GM19468 (cell line): ENCODE measurements around the gene ARL15.

Experiments
- ATAC-seq: cut with Tn5 transposase; IDR thresholded peaks from one replicate; pipeline ENCODE4 v1.9.1; 2021; ENCODE audit warnings: mild to moderate bottlenecking, moderate library complexity, moderate number of reproducible peaks; ENCODE audit not compliant: unreplicated experiment; ENCODE audit errors: extremely low read depth

Gene ARL15

GRCh38 chr5:54254482-54255198 lies 55.7 kb downstream of the ARL15 start:
- ATAC-seq = no peak

DNA sequence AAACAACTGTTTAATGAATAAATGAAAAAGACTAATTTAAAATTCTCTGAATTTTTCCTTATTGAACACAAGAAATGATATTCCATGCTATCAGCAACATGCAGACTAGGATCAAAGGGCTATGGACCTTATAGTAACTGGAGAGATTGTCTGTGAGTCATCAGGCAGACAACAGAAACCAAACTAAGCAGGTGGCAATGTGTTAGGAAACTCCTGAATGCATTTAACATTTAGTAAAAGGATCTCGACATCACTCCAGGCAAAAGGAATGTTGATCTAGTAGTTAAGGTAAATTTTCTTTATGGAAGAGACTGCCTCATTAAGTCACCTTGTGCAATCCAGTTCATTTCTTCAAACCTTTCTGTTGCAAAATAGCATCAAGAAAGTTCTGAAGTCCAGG lies 58.4 kb downstream of the ARL15 start:
- no peak for ATAC-seq

DNA sequence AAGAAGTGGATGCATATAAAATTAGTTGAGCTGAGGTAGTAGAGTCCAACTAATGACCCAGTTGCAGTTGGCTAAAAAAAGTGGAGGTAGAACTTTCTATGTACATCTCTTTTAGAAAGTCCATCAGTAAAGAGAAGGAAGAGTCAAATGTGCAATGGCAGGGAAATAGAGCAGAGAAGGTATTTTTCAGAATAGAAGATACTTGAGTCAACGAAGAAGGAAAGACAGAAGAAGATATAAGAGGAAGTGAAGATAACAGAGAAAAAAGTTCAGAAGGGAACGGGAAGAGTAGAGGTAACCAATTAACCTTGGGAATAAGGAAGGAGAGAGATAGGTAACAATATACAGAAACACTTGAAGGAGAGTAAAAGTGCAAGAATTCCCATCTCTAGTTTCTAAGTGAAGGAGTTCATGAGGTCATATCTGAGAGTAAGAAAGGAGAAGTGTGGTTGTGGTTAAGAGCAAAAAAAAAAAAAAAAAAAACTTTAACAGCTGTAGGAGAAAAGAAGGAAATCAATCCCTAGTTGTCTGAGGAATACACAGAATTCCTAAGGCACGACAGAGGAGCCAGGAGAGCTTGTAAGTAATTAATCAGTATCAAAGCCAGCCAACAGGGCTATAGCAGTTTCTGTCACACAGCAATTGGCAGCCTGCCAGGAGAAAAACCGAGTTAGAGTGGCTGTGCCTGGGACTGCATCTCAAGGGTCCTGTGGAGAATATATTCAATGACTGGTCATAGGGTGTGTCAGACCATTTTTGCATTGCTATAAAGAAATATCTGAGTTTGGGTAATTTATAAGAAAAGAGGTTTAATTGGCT lies 61.0 kb downstream of the ARL15 start:
- ATAC-seq = no peak

GRCh38 chr5:54247226-54247625 lies 63.1 kb downstream of the ARL15 start:
- ATAC-seq = no peak

DNA sequence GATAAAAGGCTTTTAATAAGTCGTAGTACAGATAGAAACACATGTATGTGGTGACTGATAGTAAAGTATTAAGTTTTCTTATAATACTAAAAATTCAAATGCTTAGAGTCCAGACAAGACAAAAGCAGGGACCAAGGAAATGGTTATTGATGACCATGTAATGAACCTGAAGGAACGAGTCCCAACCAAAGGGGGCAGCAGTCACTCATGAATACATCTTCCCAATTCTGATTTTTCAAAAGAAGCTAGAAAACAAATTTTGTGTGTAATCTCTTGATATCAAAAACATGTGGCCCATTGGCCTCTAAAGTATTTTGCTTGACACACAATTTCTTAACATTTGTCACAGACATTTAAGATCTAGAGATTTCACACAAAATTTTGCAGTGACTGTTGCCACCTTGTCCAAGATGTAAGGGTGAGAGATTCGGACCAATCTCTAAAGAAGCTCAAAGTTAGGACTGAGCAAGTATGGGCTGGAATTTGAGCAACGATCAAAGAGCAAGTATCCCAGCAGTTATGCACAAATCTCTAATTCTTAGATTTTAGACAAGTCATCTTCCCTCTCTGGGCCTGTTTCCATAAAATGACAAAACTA lies 66.8 kb downstream of the ARL15 start:
- ATAC-seq = no peak

DNA sequence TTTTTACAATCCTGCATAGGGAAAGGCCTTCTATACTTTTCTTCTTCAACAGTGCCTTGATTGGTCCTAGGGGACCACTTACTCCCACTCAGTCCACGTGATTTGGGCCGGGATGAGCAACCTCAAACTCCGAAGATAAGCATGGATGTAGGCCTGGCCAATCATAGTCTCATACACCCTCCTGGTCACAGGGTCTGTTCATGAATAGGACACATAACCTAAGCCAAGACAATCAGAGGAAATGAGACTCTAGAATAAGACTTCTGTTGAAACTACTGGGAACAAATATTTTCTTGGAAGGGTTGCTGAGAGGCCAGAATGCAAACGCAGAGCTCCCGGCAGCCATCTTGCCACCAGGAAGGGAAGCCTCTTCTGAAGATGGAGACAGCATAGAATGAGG lies 68.1 kb downstream of the ARL15 start:
- no peak for ATAC-seq

- ATAC-seq = no peak
Measured at GRCh38 chr5:54234304-54234933, 76.0 kb downstream of the ARL15 start.

DNA sequence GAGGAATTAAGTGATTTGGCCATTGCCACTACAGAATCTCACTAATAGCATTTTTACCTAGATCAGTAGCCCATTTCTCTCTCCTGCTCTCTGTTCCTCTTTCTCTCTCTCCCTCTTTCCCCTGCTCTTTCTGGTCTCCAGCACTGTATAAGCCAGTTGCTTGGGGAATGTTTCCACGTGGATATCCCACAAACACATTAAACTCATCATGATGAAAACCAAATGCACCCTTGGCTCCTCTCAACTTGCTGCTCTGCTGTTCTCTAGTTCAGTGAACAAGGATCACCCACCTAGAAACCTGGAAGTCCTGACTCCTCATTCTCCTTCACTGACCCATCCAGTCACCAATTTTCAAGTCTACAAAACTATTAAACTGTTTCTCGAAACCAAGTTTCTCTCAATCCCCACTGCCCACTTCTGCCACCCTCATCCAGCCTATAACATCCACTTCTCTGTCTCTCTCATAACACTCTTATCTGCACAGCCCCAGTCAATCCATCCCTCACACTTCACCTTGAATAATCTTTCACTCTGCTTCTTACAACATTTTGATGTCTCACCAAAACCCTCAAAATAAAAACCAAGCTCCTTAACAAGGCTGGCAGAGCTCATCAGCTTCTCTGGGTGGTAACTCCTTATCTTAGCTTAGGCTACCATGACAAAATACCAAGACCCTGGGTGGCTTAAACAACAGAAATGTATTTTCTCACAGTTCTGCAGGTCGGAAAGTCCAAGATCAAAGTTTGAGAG lies 79.3 kb downstream of the ARL15 start:
- no peak for ATAC-seq

DNA sequence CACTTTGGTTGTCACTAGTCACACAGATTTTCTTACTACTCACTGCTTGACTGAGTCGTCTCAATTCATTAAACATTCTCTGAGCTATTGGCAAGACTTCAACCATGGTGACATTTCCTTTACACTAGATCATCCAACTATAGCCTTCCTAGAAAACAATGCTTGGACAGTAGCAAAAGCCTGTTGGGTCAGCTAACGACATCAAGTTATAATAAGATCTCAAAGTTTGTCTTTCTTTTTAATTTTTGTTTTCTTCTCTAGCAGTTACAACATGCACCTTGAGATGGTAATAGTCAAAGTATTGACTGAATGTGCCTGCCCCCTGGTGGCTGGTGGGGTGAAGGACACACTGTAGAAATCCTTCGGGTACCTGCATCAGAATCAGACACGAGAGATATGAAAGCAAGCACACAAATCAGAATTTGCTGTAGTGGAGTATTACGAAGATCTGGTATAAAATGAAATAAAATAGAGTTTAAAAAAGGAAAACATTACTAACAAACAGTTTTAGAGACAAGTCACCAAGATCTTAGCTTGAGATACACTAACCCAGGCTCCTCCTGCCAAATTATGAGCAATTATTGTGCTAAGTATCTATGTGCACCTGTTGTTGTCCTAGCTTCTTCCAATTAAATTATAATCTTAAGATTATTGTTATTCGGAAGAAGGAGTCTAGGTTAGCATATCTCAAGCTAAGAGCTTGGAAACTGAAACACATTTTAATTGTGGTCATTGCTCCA lies 81.2 kb downstream of the ARL15 start:
- no peak for ATAC-seq

DNA sequence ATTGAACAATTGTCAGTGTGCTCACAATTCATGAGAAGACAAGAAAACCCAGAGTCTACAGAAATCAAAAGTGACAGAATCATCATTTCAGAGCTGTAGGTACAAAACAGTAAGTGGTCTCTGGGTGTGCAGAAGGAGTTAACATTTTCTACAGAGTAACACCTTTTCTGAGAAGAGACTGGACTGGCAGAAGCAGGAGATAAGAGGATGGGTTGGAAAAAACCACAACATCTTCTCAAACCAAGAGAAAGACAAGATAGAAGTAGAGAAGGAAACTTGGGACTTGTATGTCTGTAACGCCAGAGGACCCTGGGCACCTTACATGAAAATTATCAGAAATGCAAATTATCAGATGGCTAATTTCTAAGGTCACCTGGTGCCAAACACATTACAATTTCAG lies 82.6 kb downstream of the ARL15 start:
- ATAC-seq = no peak

- no peak for ATAC-seq
Measured at GRCh38 chr5:54227109-54227508, 83.3 kb downstream of the ARL15 start.

- no peak for ATAC-seq
Measured at GRCh38 chr5:54226215-54226614, 84.2 kb downstream of the ARL15 start.

- no peak for ATAC-seq
Measured at GRCh38 chr5:54224103-54224826, 86.1 kb downstream of the ARL15 start.

- ATAC-seq = no peak
Measured at GRCh38 chr5:54222336-54222735, 88.0 kb downstream of the ARL15 start.

- no peak for ATAC-seq
Measured at GRCh38 chr5:54221135-54221534, 89.2 kb downstream of the ARL15 start.

DNA sequence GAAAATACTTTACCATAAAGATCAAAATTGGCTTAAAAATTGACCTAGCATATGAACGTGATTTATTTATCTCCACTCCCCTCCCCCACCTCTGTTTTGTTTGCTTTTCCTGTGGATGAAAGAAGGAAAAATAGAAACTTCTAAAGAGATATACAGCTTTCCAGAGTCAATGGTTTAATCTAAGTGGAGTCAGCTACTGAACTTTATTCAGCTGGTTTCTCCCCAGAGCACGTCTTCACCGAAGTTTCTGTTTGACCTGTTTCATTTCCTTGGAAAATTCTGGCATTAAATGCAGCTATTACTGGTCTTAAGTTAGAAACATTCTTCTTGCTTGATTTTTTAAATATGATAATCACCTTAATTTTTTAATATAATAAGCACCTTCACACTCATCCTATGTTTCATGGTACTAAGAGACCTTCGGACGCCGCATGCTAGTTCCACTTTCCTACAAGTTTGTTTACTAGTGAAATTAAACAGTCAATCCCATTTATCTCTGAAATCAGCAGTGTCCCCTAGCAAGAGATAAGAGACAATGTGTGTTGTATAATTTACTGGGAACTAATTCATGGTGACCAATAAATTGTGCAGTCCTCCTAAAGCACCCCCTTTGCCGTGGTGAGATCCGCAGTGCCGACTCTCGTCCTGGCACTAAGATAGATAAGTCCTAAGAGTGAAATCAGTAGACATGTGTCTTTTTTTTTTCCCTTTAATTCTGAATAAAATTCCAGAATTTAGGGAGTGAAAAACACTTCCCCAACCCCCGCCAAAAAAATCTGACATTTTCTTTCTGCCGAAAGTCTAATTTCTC lies 89.9 kb downstream of the ARL15 start:
- no peak for ATAC-seq

GRCh38 chr5:54217826-54218503 lies 92.4 kb downstream of the ARL15 start:
- no peak for ATAC-seq
